ENCODE results near the gene TOX3. TPM values are rescaled to one million over a fixed set of nuclear protein-coding genes. Genes with fewer than 3 reads are reported as not detected.

The TOX3 gene
- total RNA-seq, 4 donors from 2014 or later, result 0.11 TPM; not detected in 3

- DNase-seq (ENCODE audit: extremely low spot score), result no peak
- Histone ChIP-seq H3K4me1 (peaks cover 0 to 10% (median 6%) of the 10 kb centered on the region in 4 donors), H3K36me3 (no peaks in the 10 kb centered on the region), H3K4me3 (no peak overlapping the region), H3K9me3 (no peaks in the 10 kb centered on the region), H3K27me3 (no peaks in the 10 kb centered on the region), H3K27ac (replicated peaks in 1 of 4) (no peak overlapping the region)
- TF ChIP-seq POLR2AphosphoS5 (IDR thresholded peaks at IDR 0.05), result no peak
- TF ChIP-seq CTCF (IDR thresholded peaks at IDR 0.05), result no peak
- TF ChIP-seq POLR2A (IDR thresholded peaks at IDR 0.05; ENCODE audit: low read depth), result no peak
- no peak for TF ChIP-seq EP300 (IDR thresholded peaks at IDR 0.05)
- intact Hi-C loops (cut with DNase I), result no loop called here
- 60% methylated on average over 1 of the region's 1 CpG for WGBS
These were observed 49.7 kb downstream of the TOX3 start for GRCh38 chr16:52497067-52497816.

- no peak overlapping the region for H3K27ac ChIP-seq (replicated peaks in 1 of 4)
- H3K4me3 ChIP-seq, result no peak overlapping the region
- peaks cover 0 to 5% (median 0%) of the 10 kb centered on the region in 4 donors for H3K27me3 ChIP-seq
- H3K9me3 ChIP-seq, result no peaks in the 10 kb centered on the region
- no peak for TF ChIP-seq POLR2AphosphoS5 (IDR thresholded peaks at IDR 0.05)
- no peak for TF ChIP-seq POLR2A (IDR thresholded peaks at IDR 0.05; ENCODE audit: low read depth)
- no peak for TF ChIP-seq EP300 (IDR thresholded peaks at IDR 0.05)
- no peak for TF ChIP-seq CTCF (IDR thresholded peaks at IDR 0.05)
- no peaks in the 10 kb centered on the region for H3K36me3 ChIP-seq
- 65% methylated on average over 6 of the region's 6 CpGs for WGBS
- DNase-seq (ENCODE audit: extremely low spot score), result no peak
- intact Hi-C loops (cut with DNase I), result no loop called here
- peaks cover 0 to 10% (median 6%) of the 10 kb centered on the region in 4 donors for H3K4me1 ChIP-seq
These were observed 50.7 kb downstream of the TOX3 start for GRCh38 chr16:52496051-52496876.

DNA sequence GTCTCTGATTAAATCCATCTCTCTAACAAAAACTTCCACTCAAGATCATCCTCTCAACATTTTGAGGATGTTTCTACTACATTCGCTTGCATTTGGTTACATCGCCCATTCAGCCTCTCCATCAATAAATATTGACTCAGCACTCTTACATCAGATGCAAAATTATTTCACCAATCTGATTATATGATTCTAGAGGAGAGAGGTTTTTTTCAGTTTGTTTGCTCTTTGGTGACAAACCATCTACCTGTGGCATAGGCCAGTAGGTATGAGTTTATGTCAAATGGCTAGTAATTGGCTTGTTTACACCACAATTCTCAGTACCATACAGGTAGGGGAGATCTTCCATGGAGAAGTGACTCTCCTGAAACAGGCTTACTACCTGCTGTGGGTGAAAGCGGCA is 52.3 kb downstream of the TOX3 start:
- Histone ChIP-seq H3K27me3 (peaks cover 0 to 5% (median 0%) of the 10 kb centered on the region in 4 donors), H3K4me1 (peaks cover 0 to 10% (median 6%) of the 10 kb centered on the region in 4 donors), H3K36me3 (no peaks in the 10 kb centered on the region), H3K27ac (replicated peaks in 1 of 4) (no peak overlapping the region), H3K9me3 (no peaks in the 10 kb centered on the region), H3K4me3 (no peak overlapping the region)
- DNase-seq (ENCODE audit: extremely low spot score), result no peak
- TF ChIP-seq POLR2A (IDR thresholded peaks at IDR 0.05; ENCODE audit: low read depth) (no peak), CTCF (IDR thresholded peaks at IDR 0.05) (no peak), POLR2AphosphoS5 (IDR thresholded peaks at IDR 0.05) (no peak), EP300 (IDR thresholded peaks at IDR 0.05) (no peak)
- WGBS, result 99% methylated on average over 3 of the region's 3 CpGs
- intact Hi-C loops (cut with DNase I), result no loop called here

DNA sequence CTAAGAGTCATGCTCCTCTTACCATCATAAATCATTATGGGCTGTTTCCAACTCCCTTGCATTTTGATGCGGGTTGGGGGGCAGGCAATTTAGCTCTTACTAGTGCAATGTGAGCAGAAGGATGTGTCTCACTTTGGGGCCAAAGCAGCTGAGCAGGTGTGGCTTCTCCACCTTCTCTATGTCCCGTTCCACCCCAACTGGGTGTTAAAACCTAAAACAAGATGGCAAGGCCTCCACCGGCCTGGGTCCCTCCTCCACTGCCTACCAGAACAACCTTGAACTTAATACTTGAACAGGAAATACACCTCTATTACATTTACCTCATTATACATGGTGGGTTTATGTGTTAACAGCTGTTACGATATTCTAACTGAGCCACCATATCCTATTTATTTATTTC is 52.8 kb downstream of the TOX3 start:
- H3K4me3 ChIP-seq, result no peak overlapping the region
- peaks cover 0 to 5% (median 0%) of the 10 kb centered on the region in 4 donors for H3K27me3 ChIP-seq

More for the DNA sequence above, 52.8 kb downstream of the TOX3 start:
- H3K9me3 ChIP-seq, result no peaks in the 10 kb centered on the region
- H3K27ac ChIP-seq (replicated peaks in 1 of 4), result no peak overlapping the region
- H3K4me1 ChIP-seq, result peaks cover 0 to 10% (median 6%) of the 10 kb centered on the region in 4 donors
- no peaks in the 10 kb centered on the region for H3K36me3 ChIP-seq
- intact Hi-C loops (cut with DNase I), result no loop called here
- WGBS, result 84% methylated on average over 4 of the region's 4 CpGs
- TF ChIP-seq CTCF (IDR thresholded peaks at IDR 0.05) (no peak), EP300 (IDR thresholded peaks at IDR 0.05) (no peak)
- DNase-seq (ENCODE audit: extremely low spot score), result no peak
